Stimulated activated CD4-positive, alpha-beta T cell treated with anti-CD3 and anti-CD28 coated beads, TNF-alpha, amount 100 ng/mL, for 48 hours (primary cell): Measurements from ENCODE around the gene DNASE2B.

ENCODE experiments used
- DNase-seq, 3 donors: peaks; one replicate each; pipeline ENCODE4 v3.0.0-alpha.2; 2020; ENCODE audit warnings: low read depth in 3 of 3

The DNASE2B gene

DNA sequence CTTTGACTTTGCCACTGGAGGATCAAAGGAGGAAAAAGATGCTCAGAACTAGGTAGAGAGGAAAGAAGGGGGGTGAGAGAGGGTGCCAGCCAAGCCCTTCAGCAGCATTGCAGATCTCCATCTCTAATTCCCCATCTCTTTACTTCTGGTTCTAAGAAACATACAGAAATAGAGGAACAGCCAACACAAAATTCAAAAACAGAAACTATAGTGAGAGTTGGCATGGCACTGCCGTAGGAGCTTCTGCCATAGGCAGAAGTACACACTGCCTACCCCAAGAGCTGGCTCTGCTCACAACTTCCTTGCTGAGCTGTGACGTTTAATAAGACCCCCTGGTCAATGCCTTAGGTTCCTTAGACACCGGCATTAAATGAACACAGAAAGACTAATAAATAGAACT is 54.2 kb downstream of the DNASE2B start:
- no peak for DNase-seq

GRCh38 chr1:84462118-84462517 is 63.8 kb downstream of the DNASE2B start:
- DNase-seq: no peak
